ENCODE results near the gene SNCB. TPM values are rescaled to one million over a fixed set of nuclear protein-coding genes. Genes with fewer than 3 reads are reported as not detected.

The SNCB gene
- total RNA-seq = not detected

GRCh38 chr5:176629853-176630680, at the start of gene SNCB, which contains the start of gene EIF4E1B:
Gene SNCB (minus strand): TSS chr5:176630534. CDS start chr5:176629654, 880 bp downstream.
Gene EIF4E1B (plus strand): TSS chr5:176630675. CDS start chr5:176642788, 12,113 bp downstream.
- Histone ChIP-seq H3K27ac (no peak within 1 kb of the TSS), H3K36me3 (no peaks in the 10 kb centered on the region), H3K4me1 (peaks cover 0 to 20% (median 6%) of the 10 kb centered on the region in 4 donors), H3K4me3 (peak within 1 kb of the TSS in 3 of 4 donors; percentile 2 to 46 (median 32)), H3K9me3 (no peaks in the 10 kb centered on the region), H3K27me3 (peaks cover 0 to 87% of the 10 kb centered on the region in 2 donors)
- DNase-seq (ENCODE audit: low spot score in 2 of 2) = no peak
- no peak for TF ChIP-seq POLR2A (IDR thresholded peaks at IDR 0.05)
- 2% methylated on average over 55 to 75 of the region's 94 CpGs for WGBS, 2 donors

GRCh38 chr5:176679365-176680225, 49.3 kb upstream of the SNCB start:
- Histone ChIP-seq H3K4me3 (no peak overlapping the region), H3K27ac (no peak overlapping the region), H3K36me3 (no peaks in the 10 kb centered on the region), H3K27me3 (peaks cover 0 to 49% of the 10 kb centered on the region in 2 donors), H3K9me3 (peaks cover 0 to 7% (median under 1%) of the 10 kb centered on the region in 4 donors), H3K4me1 (peaks cover 0 to 9% (median 0%) of the 10 kb centered on the region in 4 donors)
- no peak for TF ChIP-seq CTCF (IDR thresholded peaks at IDR 0.05)
- no peak for TF ChIP-seq EP300 (IDR thresholded peaks at IDR 0.05)
- TF ChIP-seq POLR2A (IDR thresholded peaks at IDR 0.05) = no peak
- no peak for DNase-seq (ENCODE audit: low spot score in 2 of 2)
- 26 to 30% methylated on average over 20 to 26 of the region's 31 CpGs for WGBS, 2 donors

GRCh38 chr5:176678584-176678983, 48.2 kb upstream of the SNCB start:
- TF ChIP-seq CTCF (IDR thresholded peaks at IDR 0.05) (no peak), POLR2A (IDR thresholded peaks at IDR 0.05) (no peak), EP300 (IDR thresholded peaks at IDR 0.05) (no peak)
- peaks cover 0 to 50% of the 10 kb centered on the region in 2 donors for H3K27me3 ChIP-seq
- 38 to 47% methylated on average over 5 of the region's 5 CpGs for WGBS, 2 donors
- no peak overlapping the region for H3K4me3 ChIP-seq
- H3K9me3 ChIP-seq = no peaks in the 10 kb centered on the region
- no peaks in the 10 kb centered on the region for H3K36me3 ChIP-seq
- peaks cover 0 to 9% (median 0%) of the 10 kb centered on the region in 4 donors for H3K4me1 ChIP-seq
- DNase-seq (ENCODE audit: low spot score in 2 of 2) = no peak
- H3K27ac ChIP-seq = no peak overlapping the region

- Histone ChIP-seq H3K9me3 (no peaks in the 10 kb centered on the region), H3K36me3 (no peaks in the 10 kb centered on the region), H3K27me3 (peaks cover 0 to 58% of the 10 kb centered on the region in 2 donors), H3K4me1 (peaks cover 0 to 9% (median 0%) of the 10 kb centered on the region in 4 donors), H3K4me3 (no peak overlapping the region), H3K27ac (no peak overlapping the region)
- DNase-seq (ENCODE audit: low spot score in 2 of 2) = no peak
- TF ChIP-seq EP300 (IDR thresholded peaks at IDR 0.05) (no peak), CTCF (IDR thresholded peaks at IDR 0.05) (no peak), POLR2A (IDR thresholded peaks at IDR 0.05) (no peak)
- WGBS, 2 donors = 74 to 78% methylated on average over 12 of the region's 12 CpGs
These were observed 47.0 kb upstream of the SNCB start for GRCh38 chr5:176677209-176677939.

- TF ChIP-seq EP300 (IDR thresholded peaks at IDR 0.05) (no peak), POLR2A (IDR thresholded peaks at IDR 0.05) (no peak), CTCF (IDR thresholded peaks at IDR 0.05) (no peak)
- peaks cover 0 to 9% (median 0%) of the 10 kb centered on the region in 4 donors for H3K4me1 ChIP-seq
- no peaks in the 10 kb centered on the region for H3K36me3 ChIP-seq
- no peak overlapping the region for H3K4me3 ChIP-seq
- no peak overlapping the region for H3K27ac ChIP-seq
- WGBS, 2 donors = 42 to 50% methylated on average over 10 of the region's 10 CpGs
- H3K9me3 ChIP-seq = no peaks in the 10 kb centered on the region
- peaks cover 0 to 58% of the 10 kb centered on the region in 2 donors for H3K27me3 ChIP-seq
- no peak for DNase-seq (ENCODE audit: low spot score in 2 of 2)
These were observed 46.1 kb upstream of the SNCB start for GRCh38 chr5:176676361-176676824.
